22Rv1 (cell line): Measurements from ENCODE around the gene XCL1.

Experiments used
- ZFX ChIP-seq: fragments of 450-650 bp; IDR thresholded peaks from 2 replicates; pipeline ENCODE4 v1.6.1; 2017; ENCODE audit warnings: antibody characterized with exemption, borderline replicate concordance
- TF ChIP-seq, protein P1 (sequence below): fragments of 450-650 bp; IDR thresholded peaks from 2 replicates; pipeline ENCODE4 v1.5.1; 2017; ENCODE audit warnings: mild to moderate bottlenecking

- TF ChIP-seq, protein P1, sequence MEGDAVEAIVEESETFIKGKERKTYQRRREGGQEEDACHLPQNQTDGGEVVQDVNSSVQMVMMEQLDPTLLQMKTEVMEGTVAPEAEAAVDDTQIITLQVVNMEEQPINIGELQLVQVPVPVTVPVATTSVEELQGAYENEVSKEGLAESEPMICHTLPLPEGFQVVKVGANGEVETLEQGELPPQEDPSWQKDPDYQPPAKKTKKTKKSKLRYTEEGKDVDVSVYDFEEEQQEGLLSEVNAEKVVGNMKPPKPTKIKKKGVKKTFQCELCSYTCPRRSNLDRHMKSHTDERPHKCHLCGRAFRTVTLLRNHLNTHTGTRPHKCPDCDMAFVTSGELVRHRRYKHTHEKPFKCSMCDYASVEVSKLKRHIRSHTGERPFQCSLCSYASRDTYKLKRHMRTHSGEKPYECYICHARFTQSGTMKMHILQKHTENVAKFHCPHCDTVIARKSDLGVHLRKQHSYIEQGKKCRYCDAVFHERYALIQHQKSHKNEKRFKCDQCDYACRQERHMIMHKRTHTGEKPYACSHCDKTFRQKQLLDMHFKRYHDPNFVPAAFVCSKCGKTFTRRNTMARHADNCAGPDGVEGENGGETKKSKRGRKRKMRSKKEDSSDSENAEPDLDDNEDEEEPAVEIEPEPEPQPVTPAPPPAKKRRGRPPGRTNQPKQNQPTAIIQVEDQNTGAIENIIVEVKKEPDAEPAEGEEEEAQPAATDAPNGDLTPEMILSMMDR = no peak
- TF ChIP-seq ZFX = no peak
These were observed 23.4 kb upstream of the XCL1 start for GRCh38 chr1:168552961-168553360.
